Stimulated activated CD4-positive, alpha-beta T cell treated with anti-CD3 and anti-CD28 coated beads, Interleukin-12 subunit alpha, Interleukin-12 subunit beta, amount 100 ng/mL, for 4 hours (primary cell): Measurements from ENCODE around the gene BAG5.
A peak's percentile ranks its signal among the peaks of the same experiment; 100 is the strongest.

Source experiments
- DNase-seq: peaks from one replicate; pipeline ENCODE4 v3.0.0-alpha.2; 2020

Gene BAG5

GRCh38 chr14:103563226-103563620 is 766 bp upstream of the BAG5 start:
- DNase-seq, result no peak

GRCh38 chr14:103562179-103562428 is 353 bp downstream of the BAG5 start:
- peak; percentile 33 for DNase-seq

GRCh38 chr14:103561381-103562178 is 877 bp downstream of the BAG5 start:
- peak; percentile 33 for DNase-seq

GRCh38 chr14:103560691-103561090 is 1.8 kb downstream of the BAG5 start:
- no peak for DNase-seq

GRCh38 chr14:103559766-103560165 is 2.7 kb downstream of the BAG5 start:
- DNase-seq, result no peak

- DNase-seq, result no peak
Measured at GRCh38 chr14:103558071-103558882, 4.2 kb downstream of the BAG5 start.

GRCh38 chr14:103556946-103557758 is 5.3 kb downstream of the BAG5 start:
- no peak for DNase-seq

- DNase-seq, result no peak
Measured at GRCh38 chr14:103555559-103556337, 6.7 kb downstream of the BAG5 start.

- no peak for DNase-seq
Measured at GRCh38 chr14:103552846-103553210, 9.6 kb downstream of the BAG5 start.

- no peak for DNase-seq
Measured at GRCh38 chr14:103552011-103552845, 10.2 kb downstream of the BAG5 start.

- no peak for DNase-seq
Measured at GRCh38 chr14:103551338-103551762, 11.1 kb downstream of the BAG5 start.

GRCh38 chr14:103550451-103551337 is 11.8 kb downstream of the BAG5 start:
- DNase-seq, result no peak

GRCh38 chr14:103549361-103550311 is 12.8 kb downstream of the BAG5 start:
- DNase-seq, result no peak

GRCh38 chr14:103548463-103549351 is 13.8 kb downstream of the BAG5 start:
- no peak for DNase-seq

GRCh38 chr14:103547941-103548462 is 14.5 kb downstream of the BAG5 start:
- DNase-seq, result no peak

- no peak for DNase-seq
Measured at GRCh38 chr14:103547455-103547940, 15.0 kb downstream of the BAG5 start.

GRCh38 chr14:103546652-103547454 is 15.6 kb downstream of the BAG5 start:
- peak; percentile 75 for DNase-seq
